GM13977 (cell line): Measurements from ENCODE around the gene GNAQ.

Experiments
- DNase-seq: peaks from one replicate; pipeline ENCODE4 v3.0.0; 2012; ENCODE audit warnings: low spot score
- in situ Hi-C: fragments of 300-500 bp; cut with MboI; formaldehyde crosslinking; loops from one replicate; pipeline ENCODE4 v1.12.0; 2022; ENCODE audit warnings: low sequenced_read_pairs, low pct_unique_long_range_greater_than_20kb, mixed read lengths, inconsistent platforms; ENCODE audit not compliant: unreplicated experiment
- TF ChIP-seq, protein P1 (sequence below): IDR thresholded peaks from 2 replicates; pipeline ENCODE4 v1.5.1; 2012; ENCODE audit warnings: mild to moderate bottlenecking, control low read depth; ENCODE audit not compliant: insufficient read depth; ENCODE audit errors: extremely low read depth, missing control alignments

GNAQ gene

DNA sequence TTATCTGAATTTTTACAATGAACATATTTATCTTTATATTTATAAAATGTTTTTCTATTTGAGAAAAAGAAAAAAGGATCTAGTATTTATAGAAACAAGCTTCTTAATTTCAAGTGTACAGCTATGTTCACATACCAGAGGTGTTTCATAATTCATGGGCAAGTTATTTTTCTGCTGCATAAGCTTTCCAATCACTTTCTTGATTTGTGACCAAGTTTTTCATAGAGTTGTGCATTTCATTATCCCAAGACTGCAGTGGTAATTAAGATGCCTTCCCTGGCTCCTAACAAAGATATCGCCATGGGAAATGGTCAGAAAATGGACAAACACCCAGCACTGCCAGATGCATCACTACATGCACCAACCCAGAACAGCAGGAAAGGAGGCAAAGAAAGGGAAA lies 124.6 kb downstream of the GNAQ start:
- no peak for DNase-seq
- in situ Hi-C loops = no loop called here
- TF ChIP-seq, protein P1, sequence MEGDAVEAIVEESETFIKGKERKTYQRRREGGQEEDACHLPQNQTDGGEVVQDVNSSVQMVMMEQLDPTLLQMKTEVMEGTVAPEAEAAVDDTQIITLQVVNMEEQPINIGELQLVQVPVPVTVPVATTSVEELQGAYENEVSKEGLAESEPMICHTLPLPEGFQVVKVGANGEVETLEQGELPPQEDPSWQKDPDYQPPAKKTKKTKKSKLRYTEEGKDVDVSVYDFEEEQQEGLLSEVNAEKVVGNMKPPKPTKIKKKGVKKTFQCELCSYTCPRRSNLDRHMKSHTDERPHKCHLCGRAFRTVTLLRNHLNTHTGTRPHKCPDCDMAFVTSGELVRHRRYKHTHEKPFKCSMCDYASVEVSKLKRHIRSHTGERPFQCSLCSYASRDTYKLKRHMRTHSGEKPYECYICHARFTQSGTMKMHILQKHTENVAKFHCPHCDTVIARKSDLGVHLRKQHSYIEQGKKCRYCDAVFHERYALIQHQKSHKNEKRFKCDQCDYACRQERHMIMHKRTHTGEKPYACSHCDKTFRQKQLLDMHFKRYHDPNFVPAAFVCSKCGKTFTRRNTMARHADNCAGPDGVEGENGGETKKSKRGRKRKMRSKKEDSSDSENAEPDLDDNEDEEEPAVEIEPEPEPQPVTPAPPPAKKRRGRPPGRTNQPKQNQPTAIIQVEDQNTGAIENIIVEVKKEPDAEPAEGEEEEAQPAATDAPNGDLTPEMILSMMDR = no peak

DNA sequence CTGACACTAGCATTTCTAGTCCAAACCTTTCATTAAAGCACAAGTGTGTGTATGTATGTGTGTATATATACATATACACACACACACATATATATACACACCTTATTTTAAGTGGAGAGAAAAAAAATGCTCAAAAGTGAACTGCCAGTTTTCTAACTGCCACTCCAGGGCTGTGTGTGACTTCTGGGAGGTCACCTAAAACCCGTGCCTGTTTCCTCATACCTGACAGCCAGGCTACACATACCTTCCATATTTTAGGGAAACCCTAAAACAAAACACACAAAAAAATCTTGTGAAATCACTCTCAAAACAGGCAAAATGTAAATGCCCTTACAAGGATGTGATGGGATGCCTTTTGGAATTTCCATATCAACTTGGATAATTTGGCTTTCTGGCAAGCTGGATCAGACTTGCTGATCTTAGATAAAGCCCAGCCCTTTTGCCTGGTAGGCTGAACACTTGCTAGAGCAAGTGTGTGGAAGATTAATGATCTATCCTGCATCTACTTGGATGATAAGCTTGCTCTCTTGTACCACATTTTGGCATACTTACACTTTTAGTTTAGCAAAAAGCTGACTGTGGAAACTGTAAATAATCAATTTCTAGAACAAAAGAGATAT lies 127.8 kb downstream of the GNAQ start:
- DNase-seq = no peak
- in situ Hi-C loops = no loop called here
- TF ChIP-seq, protein P1 = no peak

DNA sequence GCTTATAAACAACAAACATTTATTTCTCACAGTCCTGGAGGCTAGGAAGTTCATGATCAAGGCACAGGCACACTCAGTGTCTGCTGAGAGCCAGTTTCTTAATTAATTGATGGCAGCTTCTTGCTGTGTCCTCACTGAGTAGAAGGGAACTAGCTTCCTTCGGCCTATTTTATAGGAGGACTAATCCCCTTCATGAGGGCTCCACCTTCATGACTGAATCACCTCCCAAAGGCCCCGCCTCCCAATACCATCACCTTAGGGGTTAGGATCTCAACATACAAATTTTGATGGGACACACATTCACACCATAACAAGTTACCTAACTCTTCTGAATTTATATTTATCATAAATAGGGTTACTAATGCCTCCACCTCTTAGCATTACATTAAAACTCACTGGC lies 129.8 kb downstream of the GNAQ start:
- DNase-seq = no peak
- in situ Hi-C loops = no loop called here
- TF ChIP-seq, protein P1 = no peak

DNA sequence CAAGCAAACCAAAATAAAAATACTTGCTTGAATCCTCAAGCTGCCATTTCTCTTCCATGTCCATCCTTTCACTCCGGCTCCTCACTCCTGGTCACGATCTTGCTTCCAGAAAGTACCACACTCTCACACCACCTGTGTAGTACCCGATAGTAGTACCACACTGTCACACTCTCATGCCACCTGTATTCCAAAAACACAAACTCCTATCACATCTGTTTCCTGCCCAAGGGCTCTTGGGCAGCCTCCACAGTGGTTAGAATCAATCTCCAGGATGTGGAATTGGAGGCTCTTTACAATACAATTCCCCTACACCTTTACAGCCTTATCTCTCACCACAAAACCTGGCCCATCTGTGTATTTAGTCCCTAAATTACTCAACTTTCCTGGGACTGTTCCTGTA lies 130.6 kb downstream of the GNAQ start:
- TF ChIP-seq, protein P1 = no peak
- no peak for DNase-seq
- in situ Hi-C loops = no loop called here

DNA sequence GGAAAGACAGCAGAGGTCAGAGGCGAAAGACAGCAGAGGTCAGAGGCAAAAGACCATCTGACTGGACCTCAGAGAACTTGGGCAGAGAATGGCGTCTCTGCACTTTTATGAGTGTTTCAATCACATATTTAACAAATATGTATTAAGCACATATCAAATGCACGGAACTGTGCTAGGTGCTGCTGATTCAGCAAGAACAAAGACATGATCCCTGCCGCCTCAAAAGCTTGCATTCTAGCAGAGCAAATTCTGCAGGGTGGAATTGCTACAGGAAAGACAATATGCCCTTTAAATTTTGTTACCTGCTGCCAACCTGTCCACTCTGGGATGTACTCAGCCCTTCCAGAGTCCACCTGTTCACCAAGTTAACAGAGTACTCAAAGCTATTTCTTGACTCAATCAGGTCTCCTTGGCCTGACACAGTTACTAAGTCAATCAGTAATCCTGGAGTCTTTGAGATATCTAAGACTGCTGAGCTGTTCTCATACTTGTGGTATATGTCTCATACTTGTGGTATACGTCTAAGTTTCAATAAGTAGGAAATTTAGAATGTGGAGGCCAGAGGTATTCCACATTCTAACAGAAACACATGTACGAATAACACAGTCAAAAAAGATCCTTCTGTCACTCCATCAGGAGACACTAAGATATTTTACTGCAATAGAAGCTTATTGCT lies 131.8 kb downstream of the GNAQ start:
- no peak for DNase-seq
- in situ Hi-C loops = no loop called here

DNA sequence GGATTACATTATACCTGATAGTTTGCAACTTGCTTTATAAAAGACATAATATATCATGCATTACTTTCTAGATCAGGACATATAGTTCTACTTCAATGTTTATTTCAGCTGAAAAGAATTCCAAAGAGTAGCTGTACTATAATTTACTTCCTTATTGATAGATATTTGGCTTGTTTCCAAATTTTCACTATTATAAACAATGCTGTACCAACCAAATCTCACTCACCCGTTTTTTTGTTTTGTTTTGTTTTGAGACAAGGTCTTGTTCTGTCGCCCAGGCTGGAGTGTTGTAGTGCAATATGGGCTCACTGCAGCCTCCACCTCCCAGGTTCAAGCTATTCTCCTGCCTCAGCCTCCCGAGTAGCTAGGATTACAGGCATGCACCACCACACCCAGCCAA lies 132.7 kb downstream of the GNAQ start:
- no peak for DNase-seq
- in situ Hi-C loops = no loop called here
- TF ChIP-seq, protein P1 = no peak

More for the DNA sequence above, 131.8 kb downstream of the GNAQ start:
- TF ChIP-seq, protein P1 = no peak
